Transverse colon (tissue), 4 donors: Measurements from ENCODE around the gene C16orf96. TPM values are rescaled to one million over a fixed set of nuclear protein-coding genes. Genes with fewer than 3 reads are reported as not detected.

ENCODE experiments used
- DNase-seq: peaks from one replicate; pipeline ENCODE4 v3.0.0-alpha.2; 2019
- H3K27ac ChIP-seq, 4 donors: fragments of 200-600 bp; sonication (generic); 2 replicates each; pipeline ENCODE4 v1.5.1; 2016 to 2018; ENCODE audit warnings: inconsistent platforms in 4 of 4
- H3K27me3 ChIP-seq: fragments of 200-600 bp; sonication (generic); 2 replicates; pipeline ENCODE4 v1.5.1; 2017; ENCODE audit warnings: inconsistent platforms
- H3K36me3 ChIP-seq, 4 donors: fragments of 200-600 bp; sonication (generic); 2 replicates each; pipeline ENCODE4 v1.5.1; 2017 to 2019; ENCODE audit warnings: inconsistent platforms in 4 of 4
- H3K4me1 ChIP-seq, 4 donors: fragments of 200-600 bp; sonication (generic); 2 replicates each; pipeline ENCODE4 v1.5.1; 2017 to 2020; ENCODE audit warnings: inconsistent platforms in 4 of 4
- H3K4me3 ChIP-seq, 4 donors: fragments of 200-600 bp; sonication (generic); 1 replicate in 1 of 4; 2 replicates in 3 of 4; pipeline versions ENCODE4 v1.5.1 to v1.6.1; 2017 to 2019; ENCODE audit warnings: inconsistent platforms in 4 of 4
- H3K9me3 ChIP-seq, 2 donors: fragments of 200-600 bp; sonication (generic); 2 replicates each; pipeline ENCODE4 v1.5.1; 2017 to 2019; ENCODE audit warnings: inconsistent platforms in 2 of 2
- EP300 ChIP-seq: sonication (generic); formaldehyde crosslinking; IDR thresholded peaks from one replicate; pipeline ENCODE4 v1.6.1; 2017; ENCODE audit warnings: antibody characterized with exemption, low read depth
- POLR2A ChIP-seq: fragments of 450-650 bp; IDR thresholded peaks from one replicate; pipeline ENCODE4 v1.6.1; 2016; ENCODE audit warnings: antibody characterized with exemption, mild to moderate bottlenecking, moderate library complexity
- POLR2AphosphoS5 ChIP-seq, 3 donors: sonication (generic); formaldehyde crosslinking; IDR thresholded peaks; one replicate each; pipeline ENCODE4 v1.6.1; 2016; ENCODE audit warnings: antibody characterized with exemption in 3 of 3
- WGBS, 2 donors: methylation state at CpG; one replicate each; pipeline ENCODE4 v1.1.5; 2018; ENCODE audit warnings: low coverage in 1 of 2; 5-methylcytosine and 5-hydroxymethylcytosine counted together
- in situ Hi-C, 4 donors: fragments of 200-750 bp; cut with MboI; loops; one replicate each; pipeline versions ENCODE4 v1.15.0 to v1.15.1; 2017; ENCODE audit warnings: low sequenced_read_pairs in 3 of 4, low pct_ligation_motif_present in 1 of 4, low pct_unique_long_range_greater_than_20kb in 1 of 4
- intact Hi-C: fragments of 100-400 bp; cut with DNase I; formaldehyde crosslinking; loops from one replicate; pipeline ENCODE4 v1.15.1; 2023; ENCODE audit warnings: low total_unique reads
- total RNA-seq, 4 donors: library from RNA; depleted of rRNA; stranded (reverse); fragments of >200 nt; gene quantifications; one replicate each; pipeline ENCODE4 v1.1.0, GENCODE V29; 2016
- TF ChIP-seq, protein P1 (sequence below), 5 experiments: fragments of 200-600 bp in 3 of 5; fragments of 450-650 bp in 2 of 5; sonication (generic) in 3 of 5; IDR thresholded peaks; 1 replicate in 2 of 5; 2 replicates in 3 of 5; pipeline ENCODE4 v1.5.1; 2016 to 2017; ENCODE audit warnings: antibody characterized with exemption in 5 of 5, inconsistent platforms in 3 of 5, mild to moderate bottlenecking in 2 of 5, moderate library complexity in 1 of 5

The C16orf96 gene
- total RNA-seq, 4 donors from 2014 or later = not detected

DNA sequence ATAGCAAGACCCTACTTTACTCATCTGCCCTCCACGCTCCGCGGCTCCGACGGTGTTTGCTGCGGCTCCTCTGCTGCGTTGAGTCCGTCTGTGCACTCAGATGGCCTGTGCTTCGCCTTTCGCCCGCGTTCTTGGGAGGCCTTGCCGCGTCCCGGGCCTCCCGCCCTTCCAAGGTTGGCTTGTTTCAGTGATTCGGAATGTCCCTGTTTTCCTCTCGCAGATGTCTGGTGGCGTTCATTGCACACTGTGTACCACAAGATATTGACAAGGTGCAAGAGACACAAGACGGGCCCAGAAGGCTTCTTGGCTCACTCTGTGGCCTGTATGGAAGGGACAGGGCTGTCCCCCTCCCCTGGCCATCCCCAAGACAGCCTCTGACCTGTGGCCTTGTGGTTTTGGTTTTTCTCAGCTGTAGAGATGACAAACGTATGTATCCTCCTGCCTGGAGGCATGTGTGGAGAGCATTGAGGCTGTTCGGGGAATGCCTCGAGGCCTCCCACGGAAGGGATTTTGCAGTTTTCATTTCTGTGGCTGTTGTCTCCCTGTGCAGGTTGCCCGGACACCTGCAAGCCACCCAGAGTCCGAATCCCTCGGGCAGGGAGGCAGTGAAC lies 83.9 kb downstream of the C16orf96 start:
- TF ChIP-seq, protein P1, sequence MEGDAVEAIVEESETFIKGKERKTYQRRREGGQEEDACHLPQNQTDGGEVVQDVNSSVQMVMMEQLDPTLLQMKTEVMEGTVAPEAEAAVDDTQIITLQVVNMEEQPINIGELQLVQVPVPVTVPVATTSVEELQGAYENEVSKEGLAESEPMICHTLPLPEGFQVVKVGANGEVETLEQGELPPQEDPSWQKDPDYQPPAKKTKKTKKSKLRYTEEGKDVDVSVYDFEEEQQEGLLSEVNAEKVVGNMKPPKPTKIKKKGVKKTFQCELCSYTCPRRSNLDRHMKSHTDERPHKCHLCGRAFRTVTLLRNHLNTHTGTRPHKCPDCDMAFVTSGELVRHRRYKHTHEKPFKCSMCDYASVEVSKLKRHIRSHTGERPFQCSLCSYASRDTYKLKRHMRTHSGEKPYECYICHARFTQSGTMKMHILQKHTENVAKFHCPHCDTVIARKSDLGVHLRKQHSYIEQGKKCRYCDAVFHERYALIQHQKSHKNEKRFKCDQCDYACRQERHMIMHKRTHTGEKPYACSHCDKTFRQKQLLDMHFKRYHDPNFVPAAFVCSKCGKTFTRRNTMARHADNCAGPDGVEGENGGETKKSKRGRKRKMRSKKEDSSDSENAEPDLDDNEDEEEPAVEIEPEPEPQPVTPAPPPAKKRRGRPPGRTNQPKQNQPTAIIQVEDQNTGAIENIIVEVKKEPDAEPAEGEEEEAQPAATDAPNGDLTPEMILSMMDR (IDR thresholded peaks at IDR 0.05) = no peak
- TF ChIP-seq POLR2AphosphoS5 (IDR thresholded peaks at IDR 0.05) (no peak), EP300 (no peak), POLR2A (no peak)
- peaks cover 0 to 12% (median 6%) of the 10 kb centered on the region in 4 donors for H3K4me1 ChIP-seq
- in situ Hi-C loops = no loop called here
- no peak overlapping the region for H3K4me3 ChIP-seq
- H3K27ac ChIP-seq = no peak overlapping the region
- no peaks in the 10 kb centered on the region for H3K27me3 ChIP-seq
- intact Hi-C loops = no loop called here
- no peak for DNase-seq
- H3K36me3 ChIP-seq = peaks cover 0 to 5% (median 0%) of the 10 kb centered on the region in 4 donors
- 87 to 90% methylated on average over 3 to 25 of the region's 27 CpGs for WGBS, 2 donors
- H3K9me3 ChIP-seq = no peaks in the 10 kb centered on the region

DNA sequence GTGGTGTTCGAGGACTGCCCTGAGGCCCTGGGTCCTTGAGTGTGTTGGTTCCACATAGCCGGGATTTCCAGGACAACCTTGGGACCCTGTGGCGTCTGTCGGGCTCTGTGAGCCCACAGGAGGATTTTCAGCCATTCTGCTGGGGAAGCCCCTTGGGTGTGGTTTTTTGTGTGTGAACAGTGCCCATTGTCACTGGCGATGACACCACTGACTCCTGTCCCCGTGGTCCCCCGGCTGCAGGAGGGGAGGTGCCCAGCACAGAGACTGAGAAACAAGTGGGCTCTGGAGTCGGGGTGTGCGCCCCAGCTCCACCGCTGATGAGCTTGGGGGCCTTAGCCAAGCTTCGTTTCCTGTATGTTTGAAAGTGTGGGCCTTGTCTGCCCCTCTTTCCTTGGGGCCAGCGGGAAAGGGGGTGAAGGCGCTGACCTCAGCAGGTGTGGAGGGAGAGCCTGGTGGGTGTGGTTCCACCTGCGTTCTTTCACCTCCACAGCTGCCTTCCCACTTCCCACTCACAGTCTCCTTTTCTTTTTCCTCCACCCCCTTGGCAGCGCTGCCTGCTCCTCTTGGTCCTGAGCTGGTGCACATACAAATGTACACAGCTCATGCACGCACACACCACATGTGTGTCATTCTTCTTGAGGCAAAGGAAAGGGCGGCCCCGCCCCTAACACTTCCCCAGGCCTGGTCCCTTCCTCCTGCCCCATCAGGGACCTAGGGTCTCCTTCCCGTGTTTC lies 84.6 kb downstream of the C16orf96 start:
- TF ChIP-seq, protein P1 (IDR thresholded peaks at IDR 0.05) = no peak
- no peak for TF ChIP-seq POLR2AphosphoS5 (IDR thresholded peaks at IDR 0.05)
- TF ChIP-seq EP300 = no peak
- TF ChIP-seq POLR2A = no peak
- H3K27ac ChIP-seq = no peak overlapping the region
- intact Hi-C loops (no loop called here), in situ Hi-C loops (no loop called here)
- peaks cover 0 to 12% (median 6%) of the 10 kb centered on the region in 4 donors for H3K4me1 ChIP-seq
- no peak for DNase-seq
- H3K27me3 ChIP-seq = no peaks in the 10 kb centered on the region
- H3K9me3 ChIP-seq = no peaks in the 10 kb centered on the region
- WGBS, 2 donors = 62 to 69% methylated on average over 2 to 19 of the region's 19 CpGs
- no peaks in the 10 kb centered on the region for H3K36me3 ChIP-seq
- no peak overlapping the region for H3K4me3 ChIP-seq

- 85 to 87% methylated on average over 3 to 5 of the region's 5 CpGs for WGBS, 2 donors
- no peak for DNase-seq
- intact Hi-C loops = no loop called here
- Histone ChIP-seq H3K36me3 (no peaks in the 10 kb centered on the region), H3K9me3 (no peaks in the 10 kb centered on the region), H3K27me3 (no peaks in the 10 kb centered on the region), H3K27ac (no peak overlapping the region), H3K4me1 (peaks cover 0 to 12% (median 6%) of the 10 kb centered on the region in 4 donors), H3K4me3 (no peak overlapping the region)
- in situ Hi-C loops = no loop called here
- TF ChIP-seq, protein P1 (IDR thresholded peaks at IDR 0.05) = no peak
- TF ChIP-seq EP300 = no peak
- TF ChIP-seq POLR2A = no peak
- no peak for TF ChIP-seq POLR2AphosphoS5 (IDR thresholded peaks at IDR 0.05)
These were observed 85.2 kb downstream of the C16orf96 start for GRCh38 chr16:4641306-4641687.

DNA sequence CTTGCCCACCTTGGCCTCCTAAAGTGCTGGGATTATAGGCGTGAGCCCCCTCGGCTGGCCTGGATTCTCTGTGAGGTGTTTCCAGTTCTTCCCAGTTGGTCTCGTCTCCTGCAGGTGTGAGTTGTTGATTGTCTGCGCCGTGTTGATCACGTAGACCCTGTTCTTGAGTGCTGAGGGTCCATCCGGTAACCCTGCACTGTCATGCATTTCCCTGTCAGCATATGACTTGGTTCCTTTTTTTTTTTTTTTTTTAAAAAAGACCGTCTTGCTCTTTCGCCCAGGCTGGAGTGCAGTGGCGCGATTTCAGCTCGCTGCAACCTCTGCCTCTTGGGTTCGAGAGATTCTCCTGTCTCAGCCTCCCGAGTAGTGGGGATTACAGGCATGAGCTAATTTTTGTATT lies 85.8 kb downstream of the C16orf96 start:
- Histone ChIP-seq H3K9me3 (no peaks in the 10 kb centered on the region), H3K27me3 (no peaks in the 10 kb centered on the region), H3K4me1 (peaks cover 0 to 12% (median 6%) of the 10 kb centered on the region in 4 donors), H3K36me3 (no peaks in the 10 kb centered on the region), H3K27ac (no peak overlapping the region), H3K4me3 (no peak overlapping the region)
- in situ Hi-C loops (no loop called here), intact Hi-C loops (no loop called here)
- no peak for TF ChIP-seq POLR2AphosphoS5 (IDR thresholded peaks at IDR 0.05)
- TF ChIP-seq, protein P1 (IDR thresholded peaks at IDR 0.05) = no peak
- no peak for TF ChIP-seq POLR2A
- TF ChIP-seq EP300 = no peak
- 64 to 93% methylated on average over 5 to 14 of the region's 14 CpGs for WGBS, 2 donors
- DNase-seq = no peak
